Stomach (tissue), 4 donors: Measurements from ENCODE around the gene OAF.

ENCODE experiments used
- CTCF ChIP-seq, 7 experiments: fragments of 450-650 bp in 4 of 7; fragments of 200-600 bp in 3 of 7; sonication (generic) in 3 of 7; IDR thresholded peaks; one replicate each; pipeline ENCODE4 v1.5.1; 2016 to 2019; ENCODE audit warnings: antibody characterized with exemption in 7 of 7, control low read depth in 2 of 7, mild to moderate bottlenecking in 1 of 7
- EP300 ChIP-seq: sonication (generic); formaldehyde crosslinking; IDR thresholded peaks from one replicate; pipeline ENCODE4 v1.6.1; 2017; ENCODE audit warnings: antibody characterized with exemption
- POLR2A ChIP-seq, 4 donors: fragments of 450-650 bp; IDR thresholded peaks; one replicate each; pipeline ENCODE4 v1.6.1; 2016; ENCODE audit warnings: antibody characterized with exemption in 4 of 4, control low read depth in 2 of 4, mild to moderate bottlenecking in 1 of 4, moderate library complexity in 1 of 4
- POLR2AphosphoS5 ChIP-seq, 3 donors: sonication (generic); formaldehyde crosslinking; IDR thresholded peaks; one replicate each; pipeline ENCODE4 v1.6.1; 2016; ENCODE audit warnings: antibody characterized with exemption in 3 of 3

- TF ChIP-seq POLR2A (IDR thresholded peaks at IDR 0.05) (no peak), CTCF (IDR thresholded peaks at IDR 0.05) (no peak), POLR2AphosphoS5 (IDR thresholded peaks at IDR 0.05) (no peak), EP300 (no peak)
Measured at GRCh38 chr11:120195601-120196320, 15.1 kb upstream of the OAF start.
